ENCODE results near the gene PLEKHN1.

Gene PLEKHN1
- 6.5 to 9.0 reads per million in 2 donors for total RNA-seq

- DNase-seq: no peak
These were observed at the start of gene PLEKHN1 for GRCh38 chr1:966135-966703. Gene PLEKHN1, plus strand, starts transcription at chr1:966482. Its CDS starts 50 bp downstream, at chr1:966532.

- no peak for DNase-seq
These were observed 49.2 kb upstream of the PLEKHN1 start for GRCh38 chr1:917076-917459.

GRCh38 chr1:917466-918091 lies 48.7 kb upstream of the PLEKHN1 start:
- DNase-seq: no peak

GRCh38 chr1:918353-918752 lies 47.9 kb upstream of the PLEKHN1 start:
- DNase-seq: no peak

GRCh38 chr1:918843-919242 lies 47.4 kb upstream of the PLEKHN1 start:
- no peak for DNase-seq

GRCh38 chr1:919271-919872 lies 46.9 kb upstream of the PLEKHN1 start:
- DNase-seq: no peak

- DNase-seq: no peak
These were observed 46.3 kb upstream of the PLEKHN1 start for GRCh38 chr1:920010-920409.

GRCh38 chr1:920521-920920 lies 45.8 kb upstream of the PLEKHN1 start:
- DNase-seq: no peak

- DNase-seq: no peak
These were observed 45.1 kb upstream of the PLEKHN1 start for GRCh38 chr1:921011-921837.

GRCh38 chr1:923131-923990 lies 42.9 kb upstream of the PLEKHN1 start, which contains the start of gene SAMD11:
Gene SAMD11, plus strand, starts transcription at chr1:923923. Its CDS starts 509 bp downstream, at chr1:924432.
- DNase-seq: peak; percentile 58

- no peak for DNase-seq
These were observed 42.2 kb upstream of the PLEKHN1 start for GRCh38 chr1:923991-924655.

GRCh38 chr1:924656-925560 lies 41.4 kb upstream of the PLEKHN1 start:
- DNase-seq: no peak

GRCh38 chr1:925561-926421 lies 40.5 kb upstream of the PLEKHN1 start:
- DNase-seq: no peak

- no peak for DNase-seq
These were observed 39.0 kb upstream of the PLEKHN1 start for GRCh38 chr1:927234-927633.

- no peak for DNase-seq
These were observed 38.5 kb upstream of the PLEKHN1 start for GRCh38 chr1:927748-928147.

- no peak for DNase-seq
These were observed 37.2 kb upstream of the PLEKHN1 start for GRCh38 chr1:928825-929661.

GRCh38 chr1:929712-930632 lies 36.3 kb upstream of the PLEKHN1 start:
- no peak for DNase-seq

Data from activated gamma-delta T cell (primary cell).